Measurements from ENCODE around the gene SWSAP1.

SWSAP1 gene

DNA sequence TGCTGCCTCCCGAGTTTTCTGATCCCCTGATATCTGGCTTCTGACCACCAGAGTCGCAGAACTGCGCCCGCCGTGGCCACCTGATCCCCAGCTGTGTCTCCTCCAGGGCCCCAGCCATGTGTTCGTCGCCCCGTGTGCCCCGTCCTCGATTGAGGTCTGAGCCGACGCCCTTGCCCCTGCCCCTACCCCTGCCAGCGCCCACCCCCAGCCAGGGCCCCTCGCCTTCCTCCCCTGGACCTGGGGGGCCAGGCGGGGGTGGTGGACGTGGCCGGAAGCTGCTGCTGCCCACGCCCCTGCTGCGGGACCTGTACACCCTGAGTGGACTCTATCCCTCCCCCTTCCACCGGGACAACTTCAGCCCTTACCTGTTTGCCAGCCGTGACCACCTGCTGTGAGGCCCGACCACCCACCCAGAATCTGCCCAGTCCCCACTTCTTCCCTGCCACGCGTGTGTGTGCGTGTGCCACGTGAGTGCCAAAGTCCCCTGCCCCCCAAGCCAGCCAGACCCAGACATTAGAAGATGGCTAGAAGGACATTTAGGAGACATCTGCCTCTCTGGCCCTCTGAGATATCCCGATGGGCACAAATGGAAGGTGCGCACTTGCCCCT, 10.1 kb upstream of the SWSAP1 start:
- Histone ChIP-seq H3K27ac (no peak overlapping the region), H3K4me3 (no peak overlapping the region)
- DNase-seq (ENCODE audit: low spot score), result no peak
- TF ChIP-seq, protein P1, sequence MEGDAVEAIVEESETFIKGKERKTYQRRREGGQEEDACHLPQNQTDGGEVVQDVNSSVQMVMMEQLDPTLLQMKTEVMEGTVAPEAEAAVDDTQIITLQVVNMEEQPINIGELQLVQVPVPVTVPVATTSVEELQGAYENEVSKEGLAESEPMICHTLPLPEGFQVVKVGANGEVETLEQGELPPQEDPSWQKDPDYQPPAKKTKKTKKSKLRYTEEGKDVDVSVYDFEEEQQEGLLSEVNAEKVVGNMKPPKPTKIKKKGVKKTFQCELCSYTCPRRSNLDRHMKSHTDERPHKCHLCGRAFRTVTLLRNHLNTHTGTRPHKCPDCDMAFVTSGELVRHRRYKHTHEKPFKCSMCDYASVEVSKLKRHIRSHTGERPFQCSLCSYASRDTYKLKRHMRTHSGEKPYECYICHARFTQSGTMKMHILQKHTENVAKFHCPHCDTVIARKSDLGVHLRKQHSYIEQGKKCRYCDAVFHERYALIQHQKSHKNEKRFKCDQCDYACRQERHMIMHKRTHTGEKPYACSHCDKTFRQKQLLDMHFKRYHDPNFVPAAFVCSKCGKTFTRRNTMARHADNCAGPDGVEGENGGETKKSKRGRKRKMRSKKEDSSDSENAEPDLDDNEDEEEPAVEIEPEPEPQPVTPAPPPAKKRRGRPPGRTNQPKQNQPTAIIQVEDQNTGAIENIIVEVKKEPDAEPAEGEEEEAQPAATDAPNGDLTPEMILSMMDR (IDR thresholded peaks at IDR 0.05), result no peak

DNA sequence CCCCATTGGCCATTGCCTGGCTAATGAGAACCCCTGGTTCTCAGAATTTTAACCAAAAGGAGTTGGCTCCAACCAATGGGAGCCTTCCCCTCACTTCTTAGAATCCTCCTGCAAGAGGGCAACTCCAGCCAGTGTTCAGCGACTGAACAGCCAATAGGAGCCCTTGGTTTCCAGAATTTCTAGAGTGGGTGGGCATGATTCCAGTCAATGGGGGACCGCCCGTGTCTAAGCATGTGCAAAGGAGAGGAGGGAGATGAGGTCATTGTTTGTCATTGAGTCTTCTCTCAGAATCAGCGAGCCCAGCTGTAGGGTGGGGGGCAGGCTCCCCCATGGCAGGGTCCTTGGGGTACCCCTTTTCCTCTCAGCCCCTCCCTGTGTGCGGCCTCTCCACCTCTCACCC, 9.5 kb upstream of the SWSAP1 start:
- no peak for DNase-seq (ENCODE audit: low spot score)
- TF ChIP-seq, protein P1 (IDR thresholded peaks at IDR 0.05), result no peak
- H3K27ac ChIP-seq, result no peak overlapping the region
- H3K4me3 ChIP-seq, result no peak overlapping the region

DNA sequence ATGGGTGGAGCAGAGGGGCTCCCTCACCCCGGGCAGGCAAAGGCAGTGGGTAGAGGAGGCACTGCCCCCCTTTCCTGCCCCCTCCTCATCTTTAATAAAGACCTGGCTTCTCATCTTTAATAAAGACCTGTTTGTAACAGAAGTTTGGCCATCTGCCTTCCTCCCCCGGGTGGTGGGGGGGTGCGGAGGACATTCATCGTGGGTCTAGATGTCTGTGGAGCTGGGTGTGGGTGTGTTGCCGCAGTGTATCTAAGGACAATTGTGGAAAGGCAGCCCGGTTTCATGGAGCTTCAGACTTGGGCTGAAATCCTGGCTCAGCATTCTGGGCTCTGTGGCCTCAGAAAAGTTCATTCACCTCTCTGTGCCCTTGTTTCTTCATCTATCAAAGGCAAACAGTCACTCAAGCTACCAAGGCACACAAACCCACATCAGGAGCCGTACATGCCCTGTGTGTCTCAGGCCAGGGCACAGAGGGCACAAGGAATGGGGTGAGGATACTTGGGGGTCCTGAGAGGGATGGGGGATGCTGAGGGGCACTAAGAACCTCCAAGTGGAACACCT, 8.8 kb upstream of the SWSAP1 start:
- no peak for DNase-seq (ENCODE audit: low spot score)
- Histone ChIP-seq H3K27ac (no peak overlapping the region), H3K4me3 (no peak overlapping the region)

DNA sequence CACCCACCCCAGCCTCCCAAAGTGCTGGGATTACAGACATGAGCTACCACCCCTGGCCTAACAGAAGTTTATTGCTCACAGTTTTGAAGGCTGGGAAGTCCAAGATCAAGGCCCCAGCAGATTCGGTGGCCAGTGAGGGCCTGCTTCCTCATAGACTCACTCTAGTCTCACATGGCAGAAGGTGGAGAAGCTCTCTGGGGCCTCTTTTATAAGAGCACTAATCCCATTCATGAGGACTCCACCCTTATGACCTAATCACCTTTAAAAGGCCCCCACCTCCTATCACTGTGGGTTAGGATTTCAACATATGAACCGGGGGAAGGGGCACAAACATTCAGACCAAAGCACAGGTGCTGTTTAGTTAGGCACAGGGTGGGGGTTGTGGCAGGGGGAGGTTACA, 6.9 kb upstream of the SWSAP1 start:
- TF ChIP-seq, protein P1 (IDR thresholded peaks at IDR 0.05), result no peak
- no peak for DNase-seq (ENCODE audit: low spot score)
- H3K27ac ChIP-seq, result no peak overlapping the region
- H3K4me3 ChIP-seq, result no peak overlapping the region

More for the DNA sequence above, 8.8 kb upstream of the SWSAP1 start:
- TF ChIP-seq, protein P1 (IDR thresholded peaks at IDR 0.05), result no peak

DNA sequence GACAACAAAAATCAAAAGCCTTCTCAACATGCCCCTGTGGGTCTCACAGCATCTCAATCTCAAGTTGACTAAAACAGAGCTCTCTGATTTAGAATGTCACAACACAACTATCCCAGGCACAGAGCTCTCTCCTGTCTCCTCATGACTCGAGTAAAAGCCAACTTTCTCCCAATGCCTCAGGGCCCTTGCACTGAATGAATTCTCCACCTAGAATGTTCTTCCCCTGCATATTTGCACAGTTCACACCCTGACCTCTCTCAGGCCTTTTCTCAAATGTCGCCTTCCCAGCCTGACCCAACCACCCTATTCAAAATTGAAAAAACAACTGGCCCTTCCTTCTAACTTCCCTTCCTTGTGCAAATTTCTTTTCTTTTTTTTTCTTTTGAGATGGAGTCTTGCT, 3.7 kb upstream of the SWSAP1 start:
- TF ChIP-seq, protein P1 (IDR thresholded peaks at IDR 0.05), result no peak
- Histone ChIP-seq H3K27ac (no peak overlapping the region), H3K4me3 (no peak overlapping the region)
- DNase-seq (ENCODE audit: low spot score), result no peak

DNA sequence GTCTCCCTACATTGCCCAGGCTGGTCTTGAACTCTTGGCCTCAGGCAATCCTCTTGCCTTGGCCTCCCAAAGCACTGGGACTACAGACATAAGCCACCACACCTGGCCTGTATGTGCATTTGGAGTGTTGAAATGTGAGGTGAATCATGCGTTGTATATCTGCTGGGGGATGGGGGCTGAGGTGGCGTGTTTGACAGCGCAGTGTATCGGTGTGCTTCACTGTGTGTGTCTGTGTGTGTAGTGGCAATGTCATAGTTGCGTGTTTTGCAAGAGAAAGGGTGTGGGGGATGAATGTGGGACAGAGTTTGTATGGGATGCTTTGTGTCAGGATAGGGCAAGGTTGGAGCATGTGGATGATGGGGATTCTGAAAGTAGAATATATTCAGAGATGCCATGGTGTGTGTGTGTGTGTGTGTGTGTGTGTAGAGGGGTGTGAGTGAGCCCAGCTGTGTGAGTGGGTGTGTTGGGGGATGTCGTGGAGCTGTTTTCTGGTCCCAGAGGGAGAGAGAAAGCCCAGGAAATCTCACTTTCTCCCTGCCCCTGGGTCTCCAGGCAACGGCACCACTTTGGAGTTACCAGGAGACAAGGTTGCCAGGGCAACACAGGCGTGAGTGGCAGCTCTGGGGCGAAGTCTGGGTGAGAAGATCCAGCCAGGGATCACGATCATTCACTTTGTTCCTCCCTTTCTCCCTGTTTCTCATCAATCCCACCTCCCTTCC, 1.1 kb upstream of the SWSAP1 start:
- no peak overlapping the region for H3K4me3 ChIP-seq
- H3K27ac ChIP-seq, result no peak overlapping the region
- TF ChIP-seq, protein P1 (IDR thresholded peaks at IDR 0.05), result no peak
- no peak for DNase-seq (ENCODE audit: low spot score)

Data from coronary artery (tissue), 2 donors.